Stimulated activated naive CD8-positive, alpha-beta T cell treated with anti-CD3 and anti-CD28 coated beads, Interleukin-15, Interleukin-2, amounts not matched to agents 100 ng/mL and 50 ng/mL, for 24 hours (primary cell): ENCODE measurements around the gene TULP3.
A peak's percentile ranks its signal among the peaks of the same experiment; 100 is the strongest.

ENCODE experiments used
- H3K27ac Mint-ChIP-seq: one replicate; pipeline ENCODE4 v1.8.0; 2021; ENCODE audit warnings: mild to moderate bottlenecking, mixed read lengths
- H3K27me3 Mint-ChIP-seq: one replicate; pipeline ENCODE4 v1.8.0; 2021; ENCODE audit warnings: mixed read lengths
- H3K36me3 Mint-ChIP-seq: one replicate; pipeline ENCODE4 v1.8.0; 2021; ENCODE audit warnings: low read depth, mixed read lengths
- H3K4me1 Mint-ChIP-seq: one replicate; pipeline ENCODE4 v1.8.0; 2021; ENCODE audit warnings: low read depth, mixed read lengths
- H3K4me3 Mint-ChIP-seq: one replicate; pipeline ENCODE4 v1.8.0; 2021; ENCODE audit warnings: mild to moderate bottlenecking, mixed read lengths
- H3K9me3 Mint-ChIP-seq: one replicate; pipeline ENCODE4 v1.8.0; 2021; ENCODE audit warnings: mixed read lengths

TULP3 gene

GRCh38 chr12:2892246-2892645 is 1.6 kb downstream of the TULP3 start:
- H3K9me3 Mint-ChIP-seq = no peaks in the 10 kb centered on the region
- H3K4me1 Mint-ChIP-seq = peaks cover 37% of the 10 kb centered on the region
- no peaks in the 10 kb centered on the region for H3K27me3 Mint-ChIP-seq
- H3K4me3 Mint-ChIP-seq = peak overlapping the region; percentile 30
- no peak overlapping the region for H3K27ac Mint-ChIP-seq
- H3K36me3 Mint-ChIP-seq = peaks cover 19% of the 10 kb centered on the region

- peak overlapping the region; percentile 32 for H3K4me3 Mint-ChIP-seq
- H3K36me3 Mint-ChIP-seq = peaks cover 12% of the 10 kb centered on the region
- no peaks in the 10 kb centered on the region for H3K9me3 Mint-ChIP-seq
- no peaks in the 10 kb centered on the region for H3K27me3 Mint-ChIP-seq
- peaks cover 37% of the 10 kb centered on the region for H3K4me1 Mint-ChIP-seq
- no peak overlapping the region for H3K27ac Mint-ChIP-seq
Observed at GRCh38 chr12:2893007-2893406, 2.3 kb downstream of the TULP3 start.

GRCh38 chr12:2895051-2895451 is 4.4 kb downstream of the TULP3 start:
- Mint-ChIP-seq H3K4me1 (peaks cover 23% of the 10 kb centered on the region), H3K27ac (no peak overlapping the region), H3K36me3 (no peaks in the 10 kb centered on the region), H3K27me3 (no peaks in the 10 kb centered on the region), H3K4me3 (no peak overlapping the region), H3K9me3 (no peaks in the 10 kb centered on the region)

- Mint-ChIP-seq H3K36me3 (no peaks in the 10 kb centered on the region), H3K4me1 (peaks cover 19% of the 10 kb centered on the region), H3K9me3 (no peaks in the 10 kb centered on the region), H3K27ac (no peak overlapping the region), H3K27me3 (no peaks in the 10 kb centered on the region), H3K4me3 (no peak overlapping the region)
Observed at GRCh38 chr12:2895511-2895910, 4.8 kb downstream of the TULP3 start.

GRCh38 chr12:2897418-2897817 is 6.7 kb downstream of the TULP3 start:
- Mint-ChIP-seq H3K27ac (no peak overlapping the region), H3K36me3 (no peaks in the 10 kb centered on the region), H3K27me3 (no peaks in the 10 kb centered on the region), H3K4me3 (no peak overlapping the region), H3K9me3 (no peaks in the 10 kb centered on the region), H3K4me1 (peaks cover 5% of the 10 kb centered on the region)

GRCh38 chr12:2900642-2901041 is 10.0 kb downstream of the TULP3 start:
- Mint-ChIP-seq H3K9me3 (no peaks in the 10 kb centered on the region), H3K4me3 (no peak overlapping the region), H3K27me3 (no peaks in the 10 kb centered on the region), H3K36me3 (no peaks in the 10 kb centered on the region), H3K4me1 (no peaks in the 10 kb centered on the region), H3K27ac (no peak overlapping the region)

- no peaks in the 10 kb centered on the region for H3K27me3 Mint-ChIP-seq
- no peaks in the 10 kb centered on the region for H3K36me3 Mint-ChIP-seq
- H3K27ac Mint-ChIP-seq = no peak overlapping the region
- H3K4me3 Mint-ChIP-seq = no peak overlapping the region
- no peaks in the 10 kb centered on the region for H3K4me1 Mint-ChIP-seq
- no peaks in the 10 kb centered on the region for H3K9me3 Mint-ChIP-seq
Observed at GRCh38 chr12:2902272-2902880, 11.7 kb downstream of the TULP3 start.

GRCh38 chr12:2904260-2904659 is 13.6 kb downstream of the TULP3 start:
- no peak overlapping the region for H3K27ac Mint-ChIP-seq
- H3K36me3 Mint-ChIP-seq = no peaks in the 10 kb centered on the region
- H3K4me3 Mint-ChIP-seq = no peak overlapping the region
- no peaks in the 10 kb centered on the region for H3K27me3 Mint-ChIP-seq
- no peaks in the 10 kb centered on the region for H3K9me3 Mint-ChIP-seq
- H3K4me1 Mint-ChIP-seq = no peaks in the 10 kb centered on the region

- H3K4me1 Mint-ChIP-seq = no peaks in the 10 kb centered on the region
- no peak overlapping the region for H3K27ac Mint-ChIP-seq
- peaks cover 26% of the 10 kb centered on the region for H3K36me3 Mint-ChIP-seq
- no peaks in the 10 kb centered on the region for H3K27me3 Mint-ChIP-seq
- H3K9me3 Mint-ChIP-seq = no peaks in the 10 kb centered on the region
- no peak overlapping the region for H3K4me3 Mint-ChIP-seq
Observed at GRCh38 chr12:2912216-2912575, 21.5 kb downstream of the TULP3 start.

GRCh38 chr12:2919249-2919648 is 28.6 kb downstream of the TULP3 start:
- Mint-ChIP-seq H3K4me1 (peaks cover 3% of the 10 kb centered on the region), H3K9me3 (no peaks in the 10 kb centered on the region), H3K36me3 (peaks cover 23% of the 10 kb centered on the region), H3K27ac (no peak overlapping the region), H3K4me3 (no peak overlapping the region), H3K27me3 (no peaks in the 10 kb centered on the region)

GRCh38 chr12:2922329-2922728 is 31.6 kb downstream of the TULP3 start:
- H3K4me1 Mint-ChIP-seq = peaks cover 8% of the 10 kb centered on the region
- H3K4me3 Mint-ChIP-seq = no peak overlapping the region
- H3K27ac Mint-ChIP-seq = no peak overlapping the region
- H3K9me3 Mint-ChIP-seq = no peaks in the 10 kb centered on the region
- H3K36me3 Mint-ChIP-seq = peaks cover 26% of the 10 kb centered on the region
- no peaks in the 10 kb centered on the region for H3K27me3 Mint-ChIP-seq

- Mint-ChIP-seq H3K4me1 (peaks cover 8% of the 10 kb centered on the region), H3K27ac (no peak overlapping the region), H3K36me3 (peaks cover 26% of the 10 kb centered on the region), H3K27me3 (no peaks in the 10 kb centered on the region), H3K9me3 (no peaks in the 10 kb centered on the region), H3K4me3 (no peak overlapping the region)
Observed at GRCh38 chr12:2923057-2923456, 32.4 kb downstream of the TULP3 start.

- Mint-ChIP-seq H3K27me3 (no peaks in the 10 kb centered on the region), H3K9me3 (no peaks in the 10 kb centered on the region), H3K36me3 (peaks cover 26% of the 10 kb centered on the region), H3K27ac (no peak overlapping the region), H3K4me1 (peaks cover 8% of the 10 kb centered on the region), H3K4me3 (no peak overlapping the region)
Observed at GRCh38 chr12:2924019-2924418, 33.3 kb downstream of the TULP3 start.

- no peak overlapping the region for H3K4me3 Mint-ChIP-seq
- no peaks in the 10 kb centered on the region for H3K27me3 Mint-ChIP-seq
- H3K4me1 Mint-ChIP-seq = peaks cover 8% of the 10 kb centered on the region
- peaks cover 26% of the 10 kb centered on the region for H3K36me3 Mint-ChIP-seq
- peak overlapping the region; percentile 2 for H3K27ac Mint-ChIP-seq
- H3K9me3 Mint-ChIP-seq = no peaks in the 10 kb centered on the region
Observed at GRCh38 chr12:2925322-2925995, 34.8 kb downstream of the TULP3 start.

GRCh38 chr12:2930865-2931264 is 40.2 kb downstream of the TULP3 start:
- H3K27ac Mint-ChIP-seq = no peak overlapping the region
- no peaks in the 10 kb centered on the region for H3K9me3 Mint-ChIP-seq
- no peaks in the 10 kb centered on the region for H3K4me1 Mint-ChIP-seq
- peaks cover 34% of the 10 kb centered on the region for H3K36me3 Mint-ChIP-seq
- no peak overlapping the region for H3K4me3 Mint-ChIP-seq
- H3K27me3 Mint-ChIP-seq = no peaks in the 10 kb centered on the region

- Mint-ChIP-seq H3K9me3 (no peaks in the 10 kb centered on the region), H3K36me3 (peaks cover 38% of the 10 kb centered on the region), H3K27me3 (no peaks in the 10 kb centered on the region), H3K4me1 (no peaks in the 10 kb centered on the region), H3K4me3 (no peak overlapping the region), H3K27ac (no peak overlapping the region)
Observed at GRCh38 chr12:2933586-2933985, 42.9 kb downstream of the TULP3 start.
